Stimulated activated CD4-positive, alpha-beta T cell treated with anti-CD3 and anti-CD28 coated beads, Interleukin-4, amount 100 ng/mL, for 4 hours (primary cell): ENCODE measurements around the gene STON1.
"Not testable (repeated sequence)": the region's sequence is repeated elsewhere in the genome, so short reads cannot be mapped to it uniquely, and the experiment has no call there.

Source experiments
- DNase-seq, 2 experiments: peaks; one replicate each; pipeline ENCODE4 v3.0.0-alpha.2; 2020

STON1 gene

GRCh38 chr2:48529676-48530032 is 300 bp upstream of the STON1 start:
- no peak for DNase-seq

GRCh38 chr2:48531141-48531648 is 1.2 kb downstream of the STON1 start:
- DNase-seq = no peak

- no peak for DNase-seq
Measured at GRCh38 chr2:48532174-48532573, 2.2 kb downstream of the STON1 start.

GRCh38 chr2:48532824-48533223 is 2.9 kb downstream of the STON1 start:
- no peak for DNase-seq

- DNase-seq = no peak
Measured at GRCh38 chr2:48534781-48535180, 4.8 kb downstream of the STON1 start.

GRCh38 chr2:48540237-48540935 is 10.4 kb downstream of the STON1 start:
- DNase-seq = no peak

- no peak for DNase-seq
Measured at GRCh38 chr2:48541666-48542389, 11.9 kb downstream of the STON1 start.

GRCh38 chr2:48543895-48544294 is 13.9 kb downstream of the STON1 start:
- no peak for DNase-seq

GRCh38 chr2:48545244-48545643 is 15.3 kb downstream of the STON1 start:
- no peak for DNase-seq

- no peak for DNase-seq
Measured at GRCh38 chr2:48548840-48549239, 18.9 kb downstream of the STON1 start.

GRCh38 chr2:48549972-48550371 is 20.0 kb downstream of the STON1 start:
- DNase-seq = no peak

GRCh38 chr2:48551548-48551947 is 21.6 kb downstream of the STON1 start:
- DNase-seq = no peak

GRCh38 chr2:48555071-48555470 is 25.1 kb downstream of the STON1 start:
- not testable (repeated sequence) for DNase-seq

- DNase-seq = no peak
Measured at GRCh38 chr2:48558456-48558855, 28.5 kb downstream of the STON1 start.

GRCh38 chr2:48560546-48561209 is 30.7 kb downstream of the STON1 start:
- no peak for DNase-seq

- DNase-seq = no peak
Measured at GRCh38 chr2:48562281-48562680, 32.3 kb downstream of the STON1 start.

- no peak for DNase-seq
Measured at GRCh38 chr2:48566592-48567310, 36.8 kb downstream of the STON1 start.

- no peak for DNase-seq
Measured at GRCh38 chr2:48567671-48568070, 37.7 kb downstream of the STON1 start.

- DNase-seq = no peak
Measured at GRCh38 chr2:48568547-48568946, 38.6 kb downstream of the STON1 start.

- DNase-seq = no peak
Measured at GRCh38 chr2:48569433-48569832, 39.5 kb downstream of the STON1 start.

- DNase-seq = no peak
Measured at GRCh38 chr2:48572816-48573215, 42.9 kb downstream of the STON1 start.

GRCh38 chr2:48574353-48575287 is 44.7 kb downstream of the STON1 start:
- DNase-seq = no peak
